DND-41 (cell line): ENCODE data around the gene MED13.

Source experiments
- ATAC-seq: fragments of 200-7000 bp; cut with Tn5 transposase; 3 replicates; pipeline ENCODE4 v1.9.1; 2021; ENCODE audit warnings: low read depth; ENCODE audit not compliant: insufficient read depth
- DNase-seq: peaks from one replicate; pipeline ENCODE4 v3.0.0-alpha.2; 2020
- H2AFZ ChIP-seq: 2 replicates; pipeline ENCODE4 v1.6.0; 2012; ENCODE audit warnings: low read depth, low read length
- H3K27ac ChIP-seq: 2 replicates; pipeline ENCODE4 v1.5.1; 2012; ENCODE audit warnings: low read length, inconsistent platforms
- H3K27me3 ChIP-seq: fragments of 200-600 bp; sonication (generic); 2 replicates; pipeline ENCODE4 v1.6.0; 2012; ENCODE audit warnings: low read length, mild to moderate bottlenecking, inconsistent platforms; ENCODE audit not compliant: insufficient read depth, poor library complexity
- H3K36me3 ChIP-seq: 2 replicates; pipeline ENCODE4 v1.5.1; 2012; ENCODE audit warnings: low read length, inconsistent platforms; ENCODE audit not compliant: insufficient read depth
- H3K4me1 ChIP-seq: 2 replicates; pipeline ENCODE4 v1.5.1; 2012; ENCODE audit warnings: mild to moderate bottlenecking, low read length; ENCODE audit not compliant: insufficient read depth
- H3K4me2 ChIP-seq: 2 replicates; pipeline ENCODE4 v1.6.0; 2012; ENCODE audit warnings: mild to moderate bottlenecking, moderate library complexity, low read length, inconsistent platforms; ENCODE audit not compliant: insufficient read depth
- H3K4me3 ChIP-seq, 2 experiments: fragments of 200-600 bp in 1 of 2; shearing (Covaris generic) in 1 of 2; 2 replicates each; pipeline ENCODE4 v1.5.1; 2012 to 2016; ENCODE audit warnings: inconsistent platforms in 2 of 2, low read length in 2 of 2, mild to moderate bottlenecking in 2 of 2, low read depth in 1 of 2, moderate library complexity in 1 of 2
- H3K79me2 ChIP-seq: 2 replicates; pipeline ENCODE4 v1.6.0; 2012; ENCODE audit warnings: low read length, inconsistent platforms; ENCODE audit not compliant: insufficient read depth
- H3K9ac ChIP-seq: 2 replicates; pipeline ENCODE4 v1.6.0; 2012; ENCODE audit warnings: low read depth, mild to moderate bottlenecking, inconsistent platforms, low read length, moderate library complexity
- H3K9me3 ChIP-seq: 2 replicates; pipeline ENCODE4 v1.5.1; 2012; ENCODE audit warnings: low read length, moderate library complexity, mild to moderate bottlenecking, inconsistent platforms; ENCODE audit not compliant: insufficient read depth, severe bottlenecking
- H4K20me1 ChIP-seq: 2 replicates; pipeline ENCODE4 v1.6.0; 2012; ENCODE audit warnings: low read length; ENCODE audit not compliant: insufficient read depth
- CTCF ChIP-seq: IDR thresholded peaks from 2 replicates; pipeline ENCODE4 v1.5.1; 2012; ENCODE audit warnings: borderline replicate concordance, low read length, moderate library complexity, mild to moderate bottlenecking; ENCODE audit not compliant: poor library complexity, severe bottlenecking; ENCODE audit errors: extremely low read depth
- EZH2 ChIP-seq: IDR thresholded peaks from 3 replicates; pipeline ENCODE4 v1.6.1; 2012; ENCODE audit warnings: borderline replicate concordance, low read depth, mild to moderate bottlenecking, moderate library complexity, low read length, inconsistent platforms; ENCODE audit not compliant: severe bottlenecking

Gene MED13

GRCh38 chr17:62100055-62100454 lies 35.0 kb upstream of the MED13 start:
- DNase-seq: no peak
- no peak overlapping the region for H3K27ac ChIP-seq
- H3K4me3 ChIP-seq: no peak overlapping the region
- H2AFZ ChIP-seq: no peak overlapping the region
- H3K4me2 ChIP-seq: no peak overlapping the region
- no peaks in the 10 kb centered on the region for H3K9me3 ChIP-seq
- TF ChIP-seq EZH2: no peak
- no peak for TF ChIP-seq CTCF
- H3K36me3 ChIP-seq: no peaks in the 10 kb centered on the region
- ATAC-seq: no peak
- H3K4me1 ChIP-seq: no peaks in the 10 kb centered on the region
- H3K9ac ChIP-seq: no peak overlapping the region
- H3K79me2 ChIP-seq: no peaks in the 10 kb centered on the region
- no peaks in the 10 kb centered on the region for H4K20me1 ChIP-seq
- H3K27me3 ChIP-seq: no peaks in the 10 kb centered on the region

- H3K9ac ChIP-seq: no peak overlapping the region
- DNase-seq (no peak), ATAC-seq (no peak)
- H2AFZ ChIP-seq: no peak overlapping the region
- no peak overlapping the region for H3K27ac ChIP-seq
- TF ChIP-seq CTCF: no peak
- no peak for TF ChIP-seq EZH2
- H3K4me1 ChIP-seq: no peaks in the 10 kb centered on the region
- no peaks in the 10 kb centered on the region for H4K20me1 ChIP-seq
- H3K27me3 ChIP-seq: no peaks in the 10 kb centered on the region
- H3K9me3 ChIP-seq: no peaks in the 10 kb centered on the region
- no peak overlapping the region for H3K4me3 ChIP-seq
- H3K36me3 ChIP-seq: no peaks in the 10 kb centered on the region
- H3K79me2 ChIP-seq: no peaks in the 10 kb centered on the region
- no peak overlapping the region for H3K4me2 ChIP-seq
These were observed 34.5 kb upstream of the MED13 start for GRCh38 chr17:62099532-62099931.

GRCh38 chr17:62098623-62099231 lies 33.6 kb upstream of the MED13 start:
- Histone ChIP-seq H3K79me2 (no peaks in the 10 kb centered on the region), H4K20me1 (no peaks in the 10 kb centered on the region), H3K9ac (no peak overlapping the region), H3K36me3 (no peaks in the 10 kb centered on the region), H3K4me3 (no peak overlapping the region), H3K9me3 (no peaks in the 10 kb centered on the region), H3K4me1 (no peaks in the 10 kb centered on the region), H3K27ac (no peak overlapping the region), H3K4me2 (no peak overlapping the region), H3K27me3 (no peaks in the 10 kb centered on the region), H2AFZ (no peak overlapping the region)
- TF ChIP-seq EZH2: no peak
- TF ChIP-seq CTCF: no peak
- ATAC-seq: no peak
- no peak for DNase-seq

- H4K20me1 ChIP-seq: no peaks in the 10 kb centered on the region
- H3K79me2 ChIP-seq: no peaks in the 10 kb centered on the region
- TF ChIP-seq CTCF: no peak
- TF ChIP-seq EZH2: no peak
- no peaks in the 10 kb centered on the region for H3K36me3 ChIP-seq
- H3K27me3 ChIP-seq: no peaks in the 10 kb centered on the region
- DNase-seq: no peak
- no peak for ATAC-seq
- no peak overlapping the region for H2AFZ ChIP-seq
- no peak overlapping the region for H3K4me2 ChIP-seq
- no peaks in the 10 kb centered on the region for H3K4me1 ChIP-seq
- no peak overlapping the region for H3K9ac ChIP-seq
- no peak overlapping the region for H3K4me3 ChIP-seq
- no peaks in the 10 kb centered on the region for H3K9me3 ChIP-seq
- H3K27ac ChIP-seq: no peak overlapping the region
These were observed 31.3 kb upstream of the MED13 start for GRCh38 chr17:62096401-62096670.
